Activated B cell treated with CpG ODN at 0.5 μM for 24 hours (primary cell): Measurements from ENCODE around the gene RIPOR3. TPM values are rescaled to one million over a fixed set of nuclear protein-coding genes. Genes with fewer than 3 reads are reported as not detected.

Experiments used
- ATAC-seq: fragments of 200-7000 bp; cut with Tn5 transposase; one replicate; pipeline ENCODE4 v1.10.0; 2021; ENCODE audit warnings: low read depth, mild to moderate bottlenecking, moderate library complexity
- CTCF ChIA-PET: fragments of 350-600 bp; sonication (Branson Sonifier 250); formaldehyde crosslinking; loops from one replicate; lab custom pipeline; 2021; ENCODE audit warnings: antibody characterized with exemption; lab: Charles Lee
- POLR2A ChIA-PET: fragments of 350-600 bp; sonication (Branson Sonifier 250); formaldehyde crosslinking; loops from one replicate; lab custom pipeline; 2021; ENCODE audit warnings: antibody characterized with exemption; lab: Charles Lee
- DNase-seq: peaks from one replicate; pipeline ENCODE4 v3.0.0; 2022
- H3K27ac Mint-ChIP-seq: one replicate; pipeline ENCODE4 v1.8.0; 2020; ENCODE audit warnings: mixed read lengths
- H3K27me3 Mint-ChIP-seq: one replicate; pipeline ENCODE4 v1.8.0; 2021; ENCODE audit warnings: mixed read lengths
- H3K36me3 Mint-ChIP-seq: one replicate; pipeline ENCODE4 v1.8.0; 2021; ENCODE audit warnings: low read depth, mixed read lengths
- H3K4me1 Mint-ChIP-seq: one replicate; pipeline ENCODE4 v1.8.0; 2021; ENCODE audit warnings: mixed read lengths
- H3K4me3 Mint-ChIP-seq: one replicate; pipeline ENCODE4 v1.8.0; 2020; ENCODE audit warnings: mild to moderate bottlenecking, mixed read lengths
- H3K9me3 Mint-ChIP-seq: one replicate; pipeline ENCODE4 v1.8.0; 2020; ENCODE audit warnings: mixed read lengths
- intact Hi-C: fragments of 100-400 bp; cut with micrococcal nuclease; formaldehyde crosslinking; loops from one replicate; pipeline ENCODE4 v1.15.1; 2024
- total RNA-seq: library from RNA; stranded (reverse); gene quantifications from 2 replicates; pipeline ENCODE4 v1.2.3, GENCODE V29; 2022
- TF ChIP-seq, protein P1 (sequence below): fragments of 200-600 bp; IDR thresholded peaks from one replicate; pipeline ENCODE4 v1.8.0; 2022; ENCODE audit warnings: antibody characterized with exemption, mild to moderate bottlenecking

Gene RIPOR3
- total RNA-seq, 1 donor from 2014 or later: not detected

DNA sequence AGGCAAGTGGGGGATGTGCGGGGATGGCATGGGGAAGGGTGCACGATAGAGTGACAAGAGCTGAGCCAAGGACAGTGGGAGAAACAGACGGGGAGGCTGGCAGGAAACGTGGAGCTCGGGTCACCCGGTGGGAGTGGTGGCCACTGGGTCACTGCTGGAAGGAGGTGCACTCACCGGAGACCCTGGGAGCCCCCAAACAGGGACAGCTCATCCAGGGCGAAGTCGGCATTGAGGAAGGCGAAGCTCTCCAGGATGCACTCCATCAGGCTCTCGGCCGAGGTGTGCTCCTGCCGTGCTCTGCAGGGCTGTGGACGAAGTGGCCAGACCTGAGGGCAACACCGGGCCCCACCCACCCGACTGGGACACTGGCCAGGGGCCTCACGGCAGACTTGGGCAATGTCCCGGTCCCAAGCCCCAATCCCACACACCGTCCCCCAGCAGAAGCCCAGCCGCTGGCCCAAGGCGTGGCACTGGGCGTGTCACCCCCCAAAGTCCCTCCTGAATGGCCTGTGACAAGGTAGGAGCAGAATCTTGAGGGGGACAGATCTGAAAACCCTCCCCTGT is 93.9 kb downstream of the RIPOR3 start:
- intact Hi-C loops: no loop called here

DNA sequence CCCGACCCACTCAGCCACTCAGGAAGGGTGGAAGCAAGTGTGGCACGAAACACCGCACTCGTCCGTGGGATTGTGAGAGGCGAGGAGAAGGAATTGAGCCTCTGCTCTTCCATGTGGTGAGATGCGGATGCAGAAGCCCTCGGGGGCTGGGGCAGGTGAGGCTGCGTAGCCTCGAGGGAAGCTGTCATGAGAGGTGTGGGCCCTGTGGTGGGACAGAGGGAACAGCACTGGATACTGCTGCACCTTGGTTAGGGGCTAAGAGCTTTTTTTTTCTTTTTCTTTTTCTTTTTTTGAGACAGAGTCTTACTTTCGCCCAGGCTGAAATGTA is 94.7 kb downstream of the RIPOR3 start:
- Mint-ChIP-seq H3K27ac (peak overlapping the region; percentile 7), H3K9me3 (no peaks in the 10 kb centered on the region), H3K27me3 (peaks cover 3% of the 10 kb centered on the region), H3K4me1 (peaks cover 31% of the 10 kb centered on the region), H3K36me3 (peaks cover 5% of the 10 kb centered on the region), H3K4me3 (no peak overlapping the region)
- ChIA-PET POLR2A (no interaction called here), CTCF (interaction anchor here (1.1 to 1.4 kb wide), 2 partner anchors 8 to 39 kb away, joined by 3 to 4 read pairs; no protein-coding TSS in a partner anchor)
- TF ChIP-seq, protein P1, sequence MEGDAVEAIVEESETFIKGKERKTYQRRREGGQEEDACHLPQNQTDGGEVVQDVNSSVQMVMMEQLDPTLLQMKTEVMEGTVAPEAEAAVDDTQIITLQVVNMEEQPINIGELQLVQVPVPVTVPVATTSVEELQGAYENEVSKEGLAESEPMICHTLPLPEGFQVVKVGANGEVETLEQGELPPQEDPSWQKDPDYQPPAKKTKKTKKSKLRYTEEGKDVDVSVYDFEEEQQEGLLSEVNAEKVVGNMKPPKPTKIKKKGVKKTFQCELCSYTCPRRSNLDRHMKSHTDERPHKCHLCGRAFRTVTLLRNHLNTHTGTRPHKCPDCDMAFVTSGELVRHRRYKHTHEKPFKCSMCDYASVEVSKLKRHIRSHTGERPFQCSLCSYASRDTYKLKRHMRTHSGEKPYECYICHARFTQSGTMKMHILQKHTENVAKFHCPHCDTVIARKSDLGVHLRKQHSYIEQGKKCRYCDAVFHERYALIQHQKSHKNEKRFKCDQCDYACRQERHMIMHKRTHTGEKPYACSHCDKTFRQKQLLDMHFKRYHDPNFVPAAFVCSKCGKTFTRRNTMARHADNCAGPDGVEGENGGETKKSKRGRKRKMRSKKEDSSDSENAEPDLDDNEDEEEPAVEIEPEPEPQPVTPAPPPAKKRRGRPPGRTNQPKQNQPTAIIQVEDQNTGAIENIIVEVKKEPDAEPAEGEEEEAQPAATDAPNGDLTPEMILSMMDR: no peak
- no peak for DNase-seq
- no peak for ATAC-seq
- intact Hi-C loops: no loop called here

More for the DNA sequence above, 93.9 kb downstream of the RIPOR3 start:
- Mint-ChIP-seq H3K27me3 (peaks cover 5% of the 10 kb centered on the region), H3K27ac (no peak overlapping the region), H3K36me3 (peaks cover 3% of the 10 kb centered on the region), H3K4me3 (no peak overlapping the region), H3K4me1 (peaks cover 31% of the 10 kb centered on the region), H3K9me3 (no peaks in the 10 kb centered on the region)
- ATAC-seq (no peak), DNase-seq (no peak)
- TF ChIP-seq, protein P1: no peak
- CTCF ChIA-PET: interaction anchor here (1.4 kb wide), 1 partner anchor 9 kb away, joined by 4 read pairs; no protein-coding TSS in a partner anchor
- POLR2A ChIA-PET: interaction anchor here (0.6 kb wide), 1 partner anchor 25 kb away, joined by 7 read pairs; no protein-coding TSS in a partner anchor

DNA sequence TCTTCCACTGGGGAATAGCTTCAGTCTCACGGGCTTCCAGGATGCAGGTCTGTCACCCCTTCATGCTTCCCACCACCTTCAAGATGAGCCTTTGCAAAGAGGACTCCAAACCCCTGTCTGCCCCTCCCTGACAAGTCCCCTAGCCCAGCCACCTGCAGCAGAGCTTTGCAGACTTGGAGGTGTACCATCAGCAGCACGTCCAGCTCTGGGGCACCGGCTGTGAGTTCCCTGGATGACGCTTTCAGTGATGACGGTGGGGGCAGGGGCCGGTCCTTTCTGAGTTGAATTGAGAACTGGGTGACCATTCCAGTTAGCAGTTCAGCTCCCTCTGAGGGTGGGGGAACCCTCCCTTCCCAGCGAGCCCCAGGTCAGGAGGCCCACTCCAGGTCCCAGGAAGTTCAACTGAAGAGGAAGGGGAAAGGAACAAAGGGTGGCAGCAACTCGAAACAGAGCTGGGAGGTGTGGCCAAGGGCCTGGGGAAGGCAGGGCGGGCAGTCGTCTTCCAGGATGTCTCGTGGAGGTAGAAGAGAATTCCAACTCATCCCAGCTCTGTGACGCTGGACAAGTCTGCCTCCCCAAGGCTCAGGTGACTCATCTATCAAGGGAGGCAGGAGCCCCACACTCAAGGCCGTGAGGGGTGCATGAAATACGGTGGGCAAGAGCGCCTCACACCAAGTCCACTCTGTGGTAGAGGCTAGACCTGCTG is 95.2 kb downstream of the RIPOR3 start:
- no peak for DNase-seq
- peaks cover 9% of the 10 kb centered on the region for H3K36me3 Mint-ChIP-seq
- peaks cover 2% of the 10 kb centered on the region for H3K27me3 Mint-ChIP-seq
- H3K4me3 Mint-ChIP-seq: peak overlapping the region; percentile 24
- H3K4me1 Mint-ChIP-seq: peaks cover 31% of the 10 kb centered on the region
- intact Hi-C loops: no loop called here
- ChIA-PET CTCF (interaction anchor here (1.0 to 1.9 kb wide), 4 partner anchors 8 to 132 kb away, joined by 3 to 6 read pairs (median 4); no protein-coding TSS in a partner anchor), POLR2A (interaction anchor here (0.6 to 1.2 kb wide), 2 partner anchors 199 to 405 kb away, joined by 3 read pairs; partner anchors contain the start of gene CEBPB)
- H3K27ac Mint-ChIP-seq: peak overlapping the region; percentile 63
- no peaks in the 10 kb centered on the region for H3K9me3 Mint-ChIP-seq
- peak; percentile 1 for ATAC-seq
- TF ChIP-seq, protein P1: no peak

DNA sequence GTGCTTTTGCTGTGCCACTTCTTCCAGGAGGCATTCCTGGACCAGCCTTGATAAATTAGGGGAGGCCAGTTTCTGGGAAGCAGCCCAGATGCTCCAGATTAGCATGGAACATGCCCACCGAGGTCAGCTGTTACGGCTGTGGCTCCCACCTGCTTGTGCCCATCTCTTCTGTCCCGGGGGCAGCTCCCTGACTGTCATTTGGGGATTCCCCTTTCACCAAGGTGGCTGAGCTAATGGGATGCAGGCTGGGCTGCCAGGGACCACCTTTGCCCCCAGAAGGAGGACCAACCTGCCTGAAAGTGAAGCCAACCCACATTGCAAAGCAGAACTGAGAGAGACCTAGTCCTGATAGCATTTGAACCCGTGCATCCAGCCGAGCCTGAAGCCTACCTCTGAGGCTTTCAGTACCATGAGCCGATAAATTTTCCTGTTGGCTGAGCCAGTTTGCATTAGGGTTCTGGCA is 95.9 kb downstream of the RIPOR3 start:
- TF ChIP-seq, protein P1: no peak
- CTCF ChIA-PET: interaction anchor here (1.0 to 1.9 kb wide), 2 partner anchors 9 to 131 kb away, joined by 4 to 6 read pairs; no protein-coding TSS in a partner anchor
- peak; percentile 19 for ATAC-seq
- H3K36me3 Mint-ChIP-seq: peaks cover 11% of the 10 kb centered on the region
- DNase-seq: no peak
- H3K9me3 Mint-ChIP-seq: no peaks in the 10 kb centered on the region
- POLR2A ChIA-PET: interaction anchor here (1.2 kb wide), 1 partner anchor 404 kb away, joined by 3 read pairs; the partner anchor contains the start of gene CEBPB
- H3K27me3 Mint-ChIP-seq: no peaks in the 10 kb centered on the region
- H3K4me3 Mint-ChIP-seq: no peak overlapping the region
- H3K4me1 Mint-ChIP-seq: peaks cover 31% of the 10 kb centered on the region
- H3K27ac Mint-ChIP-seq: peak overlapping the region; percentile 63
- intact Hi-C loops: no loop called here
